KMS-11 (cell line): ENCODE results near the gene PES1.
"Not testable (repeated sequence)": the region's sequence is repeated elsewhere in the genome, so short reads cannot be mapped to it uniquely, and the experiment has no call there.

Source experiments
- H2AFZ ChIP-seq: fragments of 200-600 bp; sonication (generic); 2 replicates; pipeline ENCODE4 v1.6.1; 2016; ENCODE audit warnings: antibody characterized with exemption, mixed run types, low read depth
- H3K27ac ChIP-seq: fragments of 200-600 bp; sonication (generic); 2 replicates; pipeline ENCODE4 v1.6.1; 2016; ENCODE audit warnings: mild to moderate bottlenecking, mixed run types
- H3K27me3 ChIP-seq: fragments of 200-600 bp; sonication (generic); 2 replicates; pipeline ENCODE4 v1.6.1; 2017; ENCODE audit warnings: mild to moderate bottlenecking, low read depth, mixed run types, moderate library complexity; ENCODE audit not compliant: insufficient read depth
- H3K36me3 ChIP-seq: fragments of 200-600 bp; sonication (generic); 2 replicates; pipeline ENCODE4 v1.6.1; 2017; ENCODE audit warnings: mild to moderate bottlenecking, mixed run types; ENCODE audit not compliant: insufficient read depth
- H3K4me1 ChIP-seq: fragments of 200-600 bp; sonication (generic); 2 replicates; pipeline ENCODE4 v1.6.1; 2016; ENCODE audit warnings: mild to moderate bottlenecking, low read depth, mixed run types; ENCODE audit not compliant: poor library complexity, severe bottlenecking
- H3K4me2 ChIP-seq: fragments of 200-600 bp; sonication (generic); 2 replicates; pipeline ENCODE4 v1.7.0; 2016; ENCODE audit warnings: mild to moderate bottlenecking, mixed run types
- H3K4me3 ChIP-seq: fragments of 200-600 bp; sonication (generic); IDR thresholded peaks from 2 replicates; pipeline ENCODE4 v1.6.1; 2017; ENCODE audit warnings: low read depth, low read length, mixed read lengths; ENCODE audit not compliant: insufficient read depth
- H3K79me2 ChIP-seq: fragments of 200-600 bp; sonication (generic); 2 replicates; pipeline ENCODE4 v1.6.1; 2016; ENCODE audit warnings: low read depth, mixed run types; ENCODE audit not compliant: insufficient read depth
- H3K9ac ChIP-seq: fragments of 200-600 bp; sonication (generic); 2 replicates; pipeline ENCODE4 v1.6.1; 2016; ENCODE audit warnings: mild to moderate bottlenecking, mixed run types
- H4K20me1 ChIP-seq: fragments of 200-600 bp; sonication (generic); 2 replicates; pipeline ENCODE4 v1.6.1; 2016; ENCODE audit warnings: mild to moderate bottlenecking, mixed run types; ENCODE audit not compliant: insufficient read depth
- TF ChIP-seq, protein P1 (sequence below): fragments of 200-600 bp; sonication (generic); conservative IDR thresholded peaks from 2 replicates; pipeline ENCODE4 v1.6.1; 2017; ENCODE audit warnings: low read depth, mild to moderate bottlenecking, antibody characterized with exemption, low read length, moderate library complexity, mixed read lengths

The PES1 gene

GRCh38 chr22:30636226-30637077 lies 44.7 kb upstream of the PES1 start:
- H3K79me2 ChIP-seq = no peaks in the 10 kb centered on the region
- TF ChIP-seq, protein P1, sequence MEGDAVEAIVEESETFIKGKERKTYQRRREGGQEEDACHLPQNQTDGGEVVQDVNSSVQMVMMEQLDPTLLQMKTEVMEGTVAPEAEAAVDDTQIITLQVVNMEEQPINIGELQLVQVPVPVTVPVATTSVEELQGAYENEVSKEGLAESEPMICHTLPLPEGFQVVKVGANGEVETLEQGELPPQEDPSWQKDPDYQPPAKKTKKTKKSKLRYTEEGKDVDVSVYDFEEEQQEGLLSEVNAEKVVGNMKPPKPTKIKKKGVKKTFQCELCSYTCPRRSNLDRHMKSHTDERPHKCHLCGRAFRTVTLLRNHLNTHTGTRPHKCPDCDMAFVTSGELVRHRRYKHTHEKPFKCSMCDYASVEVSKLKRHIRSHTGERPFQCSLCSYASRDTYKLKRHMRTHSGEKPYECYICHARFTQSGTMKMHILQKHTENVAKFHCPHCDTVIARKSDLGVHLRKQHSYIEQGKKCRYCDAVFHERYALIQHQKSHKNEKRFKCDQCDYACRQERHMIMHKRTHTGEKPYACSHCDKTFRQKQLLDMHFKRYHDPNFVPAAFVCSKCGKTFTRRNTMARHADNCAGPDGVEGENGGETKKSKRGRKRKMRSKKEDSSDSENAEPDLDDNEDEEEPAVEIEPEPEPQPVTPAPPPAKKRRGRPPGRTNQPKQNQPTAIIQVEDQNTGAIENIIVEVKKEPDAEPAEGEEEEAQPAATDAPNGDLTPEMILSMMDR = no peak
- H3K27ac ChIP-seq = no peak overlapping the region

GRCh38 chr22:30635273-30636225 lies 43.8 kb upstream of the PES1 start, which contains the start of gene SLC35E4:
SLC35E4 (plus strand) TSS chr22:30635781; CDS start chr22:30636451, 670 bp downstream.
- Histone ChIP-seq H3K4me1 (peaks cover 22% of the 10 kb centered on the region), H3K27me3 (no peaks in the 10 kb centered on the region), H3K79me2 (no peaks in the 10 kb centered on the region), H3K36me3 (no peaks in the 10 kb centered on the region), H3K4me2 (peak within 1 kb of the TSS; percentile 99), H3K27ac (peak within 1 kb of the TSS; percentile 25; the same call in 1 of the 2 replicates), H3K4me3 (no peak within 1 kb of the TSS), H3K9ac (peak within 1 kb of the TSS; percentile 71), H2AFZ (peak within 1 kb of the TSS; percentile 81), H4K20me1 (no peaks in the 10 kb centered on the region)
- TF ChIP-seq, protein P1 = no peak

More at GRCh38 chr22:30636226-30637077, 44.7 kb upstream of the PES1 start:
- Histone ChIP-seq H3K36me3 (no peaks in the 10 kb centered on the region), H4K20me1 (no peaks in the 10 kb centered on the region), H3K4me1 (peaks cover 22% of the 10 kb centered on the region), H2AFZ (peak overlapping the region; percentile 81), H3K9ac (peak overlapping the region; percentile 71; the same call in 1 of the 2 replicates), H3K4me3 (no peak overlapping the region), H3K27me3 (no peaks in the 10 kb centered on the region), H3K4me2 (peak overlapping the region; percentile 99)

- Histone ChIP-seq H3K9ac (no peak overlapping the region), H4K20me1 (no peaks in the 10 kb centered on the region), H3K27me3 (no peaks in the 10 kb centered on the region), H3K4me2 (peak overlapping the region; percentile 37; the same call in 1 of the 2 replicates), H3K4me1 (peaks cover 22% of the 10 kb centered on the region), H3K36me3 (no peaks in the 10 kb centered on the region), H3K79me2 (no peaks in the 10 kb centered on the region), H3K4me3 (no peak overlapping the region), H3K27ac (peak overlapping the region; percentile 25; the same call in 1 of the 2 replicates), H2AFZ (peak overlapping the region; percentile 58)
- TF ChIP-seq, protein P1 = peak; percentile 93
These were observed 42.9 kb upstream of the PES1 start for GRCh38 chr22:30634471-30635233.

DNA sequence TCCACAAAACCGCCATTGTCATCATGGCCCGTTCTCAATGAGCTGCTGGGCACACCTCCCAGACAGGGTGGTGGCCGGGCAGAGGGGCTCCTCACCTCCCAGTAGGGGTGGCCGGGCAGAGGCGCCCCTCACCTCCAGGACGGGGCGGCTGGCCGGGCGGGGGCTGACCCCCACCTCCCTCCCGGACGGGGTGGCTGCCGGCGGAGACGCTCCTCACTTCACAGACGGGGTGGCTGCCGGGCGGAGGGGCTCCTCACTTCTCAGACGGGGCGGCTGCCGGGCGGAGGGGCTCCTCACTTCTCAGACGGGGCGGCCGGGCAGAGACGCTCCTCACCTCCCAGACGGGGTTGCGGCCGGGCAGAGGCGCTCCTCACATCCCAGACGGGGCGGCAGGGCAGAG lies 39.8 kb upstream of the PES1 start:
- H3K9ac ChIP-seq, H3K4me2 ChIP-seq, H4K20me1 ChIP-seq, H3K4me3 ChIP-seq, H3K79me2 ChIP-seq, H2AFZ ChIP-seq, H3K27me3 ChIP-seq, H3K36me3 ChIP-seq, H3K27ac ChIP-seq: not testable (repeated sequence)
- H3K4me1 ChIP-seq = peaks cover 15% of the 10 kb centered on the region
